ENCODE results near the gene CILP.
"Not testable (repeated sequence)": the region's sequence is repeated elsewhere in the genome, so short reads cannot be mapped to it uniquely, and the experiment has no call there.

Gene CILP

GRCh38 chr15:65244638-65245037 is 33.4 kb upstream of the CILP start:
- no peak overlapping the region for H3K27ac ChIP-seq

GRCh38 chr15:65236443-65236842 is 25.2 kb upstream of the CILP start:
- DNase-seq (ENCODE audit: low spot score); CTCF ChIA-PET; H3K27ac ChIP-seq; POLR2A ChIA-PET (ENCODE audit: low non-redundant PET): not testable (repeated sequence)

More at GRCh38 chr15:65244638-65245037, 33.4 kb upstream of the CILP start:
- DNase-seq (ENCODE audit: low spot score): no peak
- ChIA-PET CTCF (no interaction called here), POLR2A (ENCODE audit: low non-redundant PET) (interaction anchor here (0.5 kb wide), 1 partner anchor 61 kb away, joined by 4 read pairs; no protein-coding TSS in a partner anchor)
- TF ChIP-seq, protein P1, sequence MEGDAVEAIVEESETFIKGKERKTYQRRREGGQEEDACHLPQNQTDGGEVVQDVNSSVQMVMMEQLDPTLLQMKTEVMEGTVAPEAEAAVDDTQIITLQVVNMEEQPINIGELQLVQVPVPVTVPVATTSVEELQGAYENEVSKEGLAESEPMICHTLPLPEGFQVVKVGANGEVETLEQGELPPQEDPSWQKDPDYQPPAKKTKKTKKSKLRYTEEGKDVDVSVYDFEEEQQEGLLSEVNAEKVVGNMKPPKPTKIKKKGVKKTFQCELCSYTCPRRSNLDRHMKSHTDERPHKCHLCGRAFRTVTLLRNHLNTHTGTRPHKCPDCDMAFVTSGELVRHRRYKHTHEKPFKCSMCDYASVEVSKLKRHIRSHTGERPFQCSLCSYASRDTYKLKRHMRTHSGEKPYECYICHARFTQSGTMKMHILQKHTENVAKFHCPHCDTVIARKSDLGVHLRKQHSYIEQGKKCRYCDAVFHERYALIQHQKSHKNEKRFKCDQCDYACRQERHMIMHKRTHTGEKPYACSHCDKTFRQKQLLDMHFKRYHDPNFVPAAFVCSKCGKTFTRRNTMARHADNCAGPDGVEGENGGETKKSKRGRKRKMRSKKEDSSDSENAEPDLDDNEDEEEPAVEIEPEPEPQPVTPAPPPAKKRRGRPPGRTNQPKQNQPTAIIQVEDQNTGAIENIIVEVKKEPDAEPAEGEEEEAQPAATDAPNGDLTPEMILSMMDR (conservative IDR thresholded peaks at IDR 0.05; ENCODE audit: low read depth): no peak

GRCh38 chr15:65233696-65234095 is 22.4 kb upstream of the CILP start:
- POLR2A ChIA-PET (ENCODE audit: low non-redundant PET): no interaction called here
- CTCF ChIA-PET: interaction anchor here (0.7 to 1.0 kb wide), 2 partner anchors 37 to 168 kb away, joined by 4 to 5 read pairs; no protein-coding TSS in a partner anchor
- TF ChIP-seq, protein P1 (conservative IDR thresholded peaks at IDR 0.05; ENCODE audit: low read depth): no peak
- no peak overlapping the region for H3K27ac ChIP-seq
- DNase-seq (ENCODE audit: low spot score): no peak

DNA sequence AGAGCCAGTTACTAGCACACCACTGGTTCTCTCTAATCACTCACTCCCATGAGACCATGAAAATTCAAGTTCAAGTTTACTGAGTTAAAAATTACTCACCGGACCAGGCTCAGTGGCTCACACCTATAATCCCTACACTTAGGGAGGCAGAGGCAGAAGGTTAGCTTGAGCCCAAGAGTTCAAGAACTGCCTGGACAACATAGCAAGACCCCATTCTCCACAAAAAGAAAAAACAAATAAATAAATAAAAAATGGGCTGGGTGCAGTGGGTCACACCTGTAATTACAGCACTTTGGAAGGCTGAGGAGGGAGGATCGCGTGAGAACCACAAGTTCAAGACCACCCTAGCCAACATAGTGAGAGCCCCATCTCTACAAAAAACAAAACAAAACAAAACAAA is 21.2 kb upstream of the CILP start:
- CTCF ChIA-PET: interaction anchor here (0.7 kb wide), 1 partner anchor 25 kb away, joined by 5 read pairs; no protein-coding TSS in a partner anchor

GRCh38 chr15:65231306-65231705 is 20.0 kb upstream of the CILP start:
- no peak for DNase-seq (ENCODE audit: low spot score)
- ChIA-PET POLR2A (ENCODE audit: low non-redundant PET) (no interaction called here), CTCF (no interaction called here)
- TF ChIP-seq, protein P1 (conservative IDR thresholded peaks at IDR 0.05; ENCODE audit: low read depth): no peak
- H3K27ac ChIP-seq: no peak overlapping the region

More for the DNA sequence above, 21.2 kb upstream of the CILP start:
- no peak overlapping the region for H3K27ac ChIP-seq
- DNase-seq (ENCODE audit: low spot score): no peak
- TF ChIP-seq, protein P1 (conservative IDR thresholded peaks at IDR 0.05; ENCODE audit: low read depth): no peak
- POLR2A ChIA-PET (ENCODE audit: low non-redundant PET): interaction anchor here (0.6 kb wide), 1 partner anchor 15 kb away, joined by 9 read pairs; no protein-coding TSS in a partner anchor

DNA sequence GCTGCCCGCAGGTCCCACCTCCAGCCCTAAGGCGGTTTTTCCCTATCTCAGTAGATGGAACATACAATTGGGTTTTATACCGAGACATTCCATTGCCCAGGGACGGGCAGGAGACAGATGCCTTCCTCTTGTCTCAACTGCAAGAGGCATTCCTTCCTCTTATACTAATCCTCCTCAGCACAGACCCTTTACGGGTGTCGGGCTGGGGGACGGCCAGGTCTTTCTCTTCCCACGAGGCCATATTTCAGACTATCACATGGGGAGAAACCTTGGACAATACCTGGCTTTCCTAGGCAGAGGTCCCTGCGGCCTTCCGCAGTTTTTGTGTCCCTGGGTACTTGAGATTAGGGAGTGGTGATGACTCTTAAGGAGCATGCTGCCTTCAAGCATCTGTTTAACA is 15.6 kb upstream of the CILP start:
- DNase-seq (ENCODE audit: low spot score); H3K27ac ChIP-seq; CTCF ChIA-PET; POLR2A ChIA-PET (ENCODE audit: low non-redundant PET): not testable (repeated sequence)

DNA sequence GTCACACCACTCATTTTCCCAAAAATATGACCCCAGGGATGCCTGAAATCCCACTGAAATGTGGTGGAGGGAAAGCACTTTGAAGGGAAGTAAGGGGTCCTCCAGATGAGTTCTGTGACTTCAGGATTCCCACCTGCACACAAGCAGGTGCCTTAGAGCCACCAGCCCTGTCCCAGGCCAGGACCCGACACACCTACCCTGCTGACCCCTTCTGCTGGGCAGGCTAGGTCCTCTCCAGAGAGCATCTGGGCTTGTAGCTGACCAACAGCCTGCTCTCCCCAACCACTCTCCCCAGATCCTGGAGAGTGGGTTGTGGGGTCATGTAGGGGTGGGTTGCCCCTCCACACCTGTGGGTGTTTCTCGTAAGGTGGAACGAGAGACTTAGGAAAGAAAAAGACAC is 14.9 kb upstream of the CILP start:
- ChIA-PET CTCF (no interaction called here), POLR2A (ENCODE audit: low non-redundant PET) (no interaction called here)
- DNase-seq (ENCODE audit: low spot score): no peak
- no peak overlapping the region for H3K27ac ChIP-seq
- TF ChIP-seq, protein P1 (conservative IDR thresholded peaks at IDR 0.05; ENCODE audit: low read depth): no peak

DNA sequence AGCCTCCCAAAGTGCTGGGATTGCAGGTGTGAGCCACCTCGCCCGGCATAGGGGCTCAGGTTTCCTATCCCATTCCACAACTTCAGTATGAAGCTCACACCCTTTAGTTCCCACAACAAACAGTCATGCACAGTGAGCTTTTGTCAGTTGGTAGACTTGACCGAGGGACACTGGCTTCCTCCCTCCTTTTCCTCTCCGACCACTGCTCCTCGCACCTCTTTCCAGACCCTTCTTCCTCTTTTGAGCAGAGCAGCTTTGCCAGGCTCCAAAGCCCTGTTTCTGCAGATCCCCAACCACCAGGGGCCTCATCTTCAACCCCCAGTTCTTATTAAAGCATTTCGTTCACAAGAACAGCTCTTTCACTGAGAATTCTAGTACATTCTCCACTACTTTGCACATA is 12.7 kb upstream of the CILP start:
- POLR2A ChIA-PET (ENCODE audit: low non-redundant PET): no interaction called here
- no peak for DNase-seq (ENCODE audit: low spot score)
- CTCF ChIA-PET: no interaction called here
- TF ChIP-seq, protein P1 (conservative IDR thresholded peaks at IDR 0.05; ENCODE audit: low read depth): no peak
- H3K27ac ChIP-seq: no peak overlapping the region

All from RWPE1 (cell line).